BJ (cell line): ENCODE data around the gene UBE2B. TPM values are rescaled to one million over a fixed set of nuclear protein-coding genes. Genes with fewer than 3 reads are reported as not detected.
"Not testable (repeated sequence)": the region's sequence is repeated elsewhere in the genome, so short reads cannot be mapped to it uniquely, and the experiment has no call there.

Experiments used
- CTCF ChIA-PET: fragments of 350-600 bp; formaldehyde crosslinking; extraction: SDS; loops from one replicate; lab custom pipeline; 2021; ENCODE audit warnings: antibody characterized with exemption, inconsistent platforms; lab: Yijun Ruan, JAX
- POLR2A ChIA-PET: fragments of 300-600 bp; sonication (Branson Sonifier 250); formaldehyde crosslinking; extraction: SDS; loops from one replicate; lab custom pipeline; 2021; ENCODE audit warnings: antibody characterized with exemption; lab: Charles Lee
- DNase-seq: peaks from one replicate; pipeline ENCODE4 v3.0.0-alpha.2; 2011; ENCODE audit warnings: low read depth
- H3K27me3 ChIP-seq: 2 replicates; pipeline ENCODE4 v1.6.0; 2011; ENCODE audit warnings: low read length; ENCODE audit not compliant: control insufficient read depth, insufficient read depth
- H3K36me3 ChIP-seq: 2 replicates; pipeline ENCODE4 v1.5.1; 2011; ENCODE audit warnings: low read length; ENCODE audit not compliant: control insufficient read depth, insufficient read depth
- H3K4me3 ChIP-seq: 2 replicates; pipeline ENCODE4 v1.5.1; 2011; ENCODE audit warnings: low read depth, mild to moderate bottlenecking, control low read depth, low read length
- polyA plus RNA-seq: library from polyadenylated mRNA; depleted of rRNA; stranded (reverse); fragments of >200 nt; gene quantifications from 2 replicates; pipeline ENCODE4 v1.2.3, GENCODE V29; 2011
- TF ChIP-seq, protein P1 (sequence below): IDR thresholded peaks from 2 replicates; pipeline ENCODE4 v1.5.1; 2011; ENCODE audit warnings: low read depth, mild to moderate bottlenecking, control low read depth, inconsistent platforms, low read length, moderate library complexity; ENCODE audit not compliant: insufficient read depth

Gene UBE2B
- polyA plus RNA-seq, 1 experiment: 17.6 TPM

DNA sequence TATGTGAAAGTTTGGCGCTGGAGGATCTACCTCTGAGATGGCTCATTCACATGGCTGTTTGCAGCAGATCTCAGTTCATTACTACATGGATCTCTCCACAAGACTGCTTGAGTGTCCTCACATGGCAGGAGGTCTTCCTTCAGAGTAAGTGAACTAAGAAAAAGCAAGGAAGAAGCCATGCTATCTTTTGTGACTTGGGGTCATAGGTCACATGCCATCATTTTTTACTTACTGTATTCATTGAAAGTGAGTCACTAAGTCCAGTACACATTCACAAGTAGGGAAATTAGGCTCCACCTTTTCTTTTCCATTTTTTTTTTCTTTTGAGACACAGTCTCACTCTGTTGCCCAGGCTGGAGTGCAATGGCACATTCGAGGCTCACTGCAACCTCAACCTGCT, 49.0 kb downstream of the UBE2B start:
- H3K27me3 ChIP-seq: no peaks in the 10 kb centered on the region
- POLR2A ChIA-PET: no interaction called here
- H3K4me3 ChIP-seq: no peak overlapping the region
- CTCF ChIA-PET: no interaction called here
- DNase-seq: no peak
- TF ChIP-seq, protein P1, sequence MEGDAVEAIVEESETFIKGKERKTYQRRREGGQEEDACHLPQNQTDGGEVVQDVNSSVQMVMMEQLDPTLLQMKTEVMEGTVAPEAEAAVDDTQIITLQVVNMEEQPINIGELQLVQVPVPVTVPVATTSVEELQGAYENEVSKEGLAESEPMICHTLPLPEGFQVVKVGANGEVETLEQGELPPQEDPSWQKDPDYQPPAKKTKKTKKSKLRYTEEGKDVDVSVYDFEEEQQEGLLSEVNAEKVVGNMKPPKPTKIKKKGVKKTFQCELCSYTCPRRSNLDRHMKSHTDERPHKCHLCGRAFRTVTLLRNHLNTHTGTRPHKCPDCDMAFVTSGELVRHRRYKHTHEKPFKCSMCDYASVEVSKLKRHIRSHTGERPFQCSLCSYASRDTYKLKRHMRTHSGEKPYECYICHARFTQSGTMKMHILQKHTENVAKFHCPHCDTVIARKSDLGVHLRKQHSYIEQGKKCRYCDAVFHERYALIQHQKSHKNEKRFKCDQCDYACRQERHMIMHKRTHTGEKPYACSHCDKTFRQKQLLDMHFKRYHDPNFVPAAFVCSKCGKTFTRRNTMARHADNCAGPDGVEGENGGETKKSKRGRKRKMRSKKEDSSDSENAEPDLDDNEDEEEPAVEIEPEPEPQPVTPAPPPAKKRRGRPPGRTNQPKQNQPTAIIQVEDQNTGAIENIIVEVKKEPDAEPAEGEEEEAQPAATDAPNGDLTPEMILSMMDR: no peak
- no peaks in the 10 kb centered on the region for H3K36me3 ChIP-seq

DNA sequence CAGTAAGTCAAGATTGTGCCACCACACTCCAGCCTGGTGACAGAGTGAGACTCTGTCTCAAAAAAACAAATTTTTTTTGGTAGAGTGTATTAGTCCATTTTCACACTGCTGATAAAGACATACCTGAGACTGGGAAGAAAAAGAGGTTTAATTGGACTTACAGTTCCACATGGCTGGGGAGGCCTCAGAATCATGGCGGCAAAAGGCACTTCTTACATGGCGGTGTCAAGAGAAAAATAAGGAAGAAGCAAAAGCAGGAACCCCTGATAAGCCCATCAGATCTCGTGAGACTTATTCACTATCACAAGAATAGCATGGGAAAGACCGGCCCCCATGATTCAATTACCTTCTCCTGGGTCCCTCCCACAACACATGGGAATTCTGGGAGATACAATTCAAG, 49.7 kb downstream of the UBE2B start:
- CTCF ChIA-PET, POLR2A ChIA-PET, H3K4me3 ChIP-seq: not testable (repeated sequence)

DNA sequence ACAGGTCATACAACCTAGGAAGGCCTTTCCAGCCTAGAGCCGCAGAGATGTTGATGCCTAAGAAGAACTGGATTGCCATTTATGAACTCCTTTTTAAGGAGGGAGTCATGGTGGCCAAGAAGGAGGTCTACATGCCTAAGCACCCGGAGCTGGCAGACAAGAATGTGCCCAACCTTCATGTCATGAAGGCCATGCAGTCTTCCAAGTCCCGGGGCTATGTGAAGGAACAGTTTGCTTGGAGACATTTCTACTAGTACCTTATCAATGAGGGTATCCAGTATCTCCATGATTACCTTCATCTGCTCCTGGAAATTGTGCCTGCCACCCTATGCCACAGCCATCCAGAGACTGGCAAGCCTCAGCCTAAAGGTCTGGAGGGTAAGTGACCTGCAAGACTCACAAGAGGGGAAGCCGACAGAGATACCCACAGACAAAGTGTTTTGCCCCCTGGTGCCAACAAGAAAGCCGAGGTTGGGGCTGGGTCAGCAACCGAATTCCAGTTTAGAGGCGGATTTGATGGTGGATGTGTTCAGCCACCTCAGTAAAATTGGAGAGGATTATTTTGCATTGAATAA, 51.5 kb downstream of the UBE2B start:
- ChIA-PET CTCF (interaction anchor here (1.0 kb wide), 1 partner anchor 9 kb away, joined by 3 read pairs; no protein-coding TSS in a partner anchor), POLR2A (no interaction called here)
- DNase-seq: no peak
- H3K36me3 ChIP-seq: no peaks in the 10 kb centered on the region
- TF ChIP-seq, protein P1: no peak
- no peak overlapping the region for H3K4me3 ChIP-seq
- H3K27me3 ChIP-seq: no peaks in the 10 kb centered on the region

More for the DNA sequence above, 49.7 kb downstream of the UBE2B start:
- H3K27me3 ChIP-seq, DNase-seq, H3K36me3 ChIP-seq: not testable (repeated sequence)

DNA sequence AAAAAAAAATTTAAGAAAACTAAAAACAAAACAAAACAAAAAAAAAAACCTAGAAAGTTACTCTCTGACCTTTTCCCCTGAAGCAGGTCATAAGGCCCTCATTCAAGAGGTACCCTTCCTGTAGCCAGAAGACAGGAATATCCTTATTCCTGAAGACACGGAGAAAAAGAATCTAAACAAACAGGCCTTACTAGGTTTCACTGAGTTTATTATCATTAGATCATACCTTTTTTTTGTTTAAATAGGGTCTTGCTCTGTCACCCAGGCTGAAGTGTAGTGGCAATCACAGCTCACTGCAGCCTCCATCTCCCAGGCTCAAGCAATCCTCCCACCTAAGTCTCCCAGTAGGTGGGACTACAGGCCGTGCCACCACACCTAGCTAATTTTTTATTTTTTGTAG, 52.0 kb downstream of the UBE2B start:
- POLR2A ChIA-PET: no interaction called here
- no peaks in the 10 kb centered on the region for H3K36me3 ChIP-seq
- TF ChIP-seq, protein P1: no peak
- no peaks in the 10 kb centered on the region for H3K27me3 ChIP-seq
- no peak for DNase-seq
- no peak overlapping the region for H3K4me3 ChIP-seq
- CTCF ChIA-PET: interaction anchor here (1.0 to 1.4 kb wide), 2 partner anchors 9 to 13 kb away, joined by 3 read pairs; no protein-coding TSS in a partner anchor

DNA sequence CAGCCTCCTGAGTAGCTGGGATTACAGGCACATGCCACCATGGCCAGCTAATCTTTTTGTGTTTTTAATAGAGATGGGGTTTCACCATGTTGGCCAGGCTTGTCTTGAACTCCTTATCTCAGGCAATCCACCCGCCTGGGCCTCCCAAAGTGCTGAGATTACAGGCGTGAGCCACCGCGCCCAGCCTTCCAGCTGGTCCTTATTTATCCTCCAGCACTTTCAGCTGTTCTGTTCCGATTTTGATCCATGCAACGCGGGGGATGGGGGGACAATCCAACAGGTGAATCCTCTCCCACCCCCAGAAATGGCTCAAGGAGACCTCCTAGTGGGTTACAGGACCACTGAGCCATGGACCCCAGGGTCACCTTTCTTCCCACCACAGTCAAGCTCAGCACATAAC, 55.0 kb downstream of the UBE2B start:
- CTCF ChIA-PET: no interaction called here
- no peaks in the 10 kb centered on the region for H3K27me3 ChIP-seq
- no peak for DNase-seq
- H3K36me3 ChIP-seq: no peaks in the 10 kb centered on the region
- POLR2A ChIA-PET: no interaction called here
- TF ChIP-seq, protein P1: no peak
- H3K4me3 ChIP-seq: no peak overlapping the region
